ENCODE measurements around the gene RNLS. TPM values are rescaled to one million over a fixed set of nuclear protein-coding genes. Genes with fewer than 3 reads are reported as not detected.

The RNLS gene
- total RNA-seq, 2 experiments from 2014 or later, result 0.95 to 2.7 TPM

DNA sequence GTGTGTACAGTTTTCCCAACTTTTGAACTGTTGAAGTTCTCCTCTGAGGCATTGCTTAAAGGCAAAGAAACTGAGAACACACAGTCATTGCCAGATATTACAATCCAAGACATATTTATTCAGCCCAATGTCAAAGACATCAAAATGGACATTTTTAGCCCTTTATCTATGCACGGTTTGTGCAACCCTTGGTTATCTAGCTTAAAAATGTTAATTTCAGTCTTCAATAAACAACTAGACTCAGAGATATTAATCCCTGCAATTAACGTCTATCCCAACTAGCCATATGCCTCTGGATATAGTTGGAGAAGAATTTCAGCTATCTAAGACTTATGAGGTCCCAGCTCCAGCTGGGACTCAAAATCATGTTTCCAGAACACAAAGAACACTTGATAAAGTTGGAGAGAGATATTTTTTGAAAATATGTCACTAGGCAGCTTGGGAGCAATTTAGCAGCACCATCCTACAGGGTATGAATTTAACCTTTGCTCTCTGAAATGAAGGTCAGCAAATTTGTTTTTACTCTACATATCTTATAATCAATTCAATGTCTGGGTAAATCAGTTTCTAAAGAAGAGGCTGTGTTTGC lies 357.0 kb downstream of the RNLS start:
- ChIA-PET CTCF (interaction anchor here (0.7 kb wide), 1 partner anchor 935 kb away, joined by 3 read pairs; no protein-coding TSS in a partner anchor), POLR2A (no interaction called here)
- no peak for TF ChIP-seq CTCF (IDR thresholded peaks at IDR 0.05)
- Mint-ChIP-seq H3K27ac (no peak overlapping the region), H3K4me3 (no peak overlapping the region), H3K4me1 (ENCODE audit: low read depth) (no peaks in the 10 kb centered on the region), H3K36me3 (ENCODE audit: low read depth) (no peaks in the 10 kb centered on the region), H3K27me3 (no peaks in the 10 kb centered on the region), H3K9me3 (no peaks in the 10 kb centered on the region)
- Histone ChIP-seq H3K9me3 (ENCODE audit: control insufficient read depth in 1 of 2, insufficient read depth in 1 of 2, low read length in 2 of 2) (no peaks in the 10 kb centered on the region), H3K4me1 (ENCODE audit: insufficient read depth, low read length) (no peaks in the 10 kb centered on the region), H3K4me3 (ENCODE audit: low read length) (no peak overlapping the region), H3K27me3 (ENCODE audit: control insufficient read depth in 1 of 2, insufficient read depth in 2 of 2, low read length in 2 of 2) (no peaks in the 10 kb centered on the region), H3K27ac (ENCODE audit: low read depth in 1 of 2, low read length in 2 of 2) (no peak overlapping the region), H3K36me3 (ENCODE audit: insufficient read depth, low read length) (no peaks in the 10 kb centered on the region)
- ATAC-seq (ENCODE audit: poor library complexity), result no peak
- intact Hi-C loops (cut with DNase I, micrococcal nuclease), result no loop called here
- DNase-seq, result no peak

Other genes starting within 250 kb of the RNLS start
- gene LIPJ, start 3.4 kb upstream of the RNLS start, total RNA-seq, result not detected
- gene LIPF, start 81.1 kb upstream of the RNLS start, total RNA-seq, result not detected
- gene LIPK, start 122.9 kb upstream of the RNLS start, total RNA-seq, result not detected
- gene LIPN, start 176.7 kb upstream of the RNLS start, total RNA-seq, result not detected
- gene LIPM, start 219.4 kb upstream of the RNLS start, total RNA-seq, result not detected

Data from CD4-positive, alpha-beta T cell (primary cell).